CD8-positive, alpha-beta memory T cell (primary cell): Measurements from ENCODE around the gene PSMA7. TPM values are rescaled to one million over a fixed set of nuclear protein-coding genes. Genes with fewer than 3 reads are reported as not detected.

ENCODE experiments used
- CTCF ChIA-PET: fragments of 350-600 bp; sonication (Branson Sonifier 250); formaldehyde crosslinking; loops from one replicate; lab custom pipeline; 2021; ENCODE audit warnings: antibody characterized with exemption; lab: Charles Lee
- POLR2A ChIA-PET: fragments of 350-600 bp; sonication (Branson Sonifier 250); formaldehyde crosslinking; loops from one replicate; lab custom pipeline; 2021; ENCODE audit warnings: antibody characterized with exemption; lab: Charles Lee
- DNase-seq, 5 donors: peaks; one replicate each; pipeline versions ENCODE4 v3.0.0 to v3.0.0-alpha.2; 2020 to 2022; ENCODE audit warnings: mixed read lengths in 1 of 5
- H3K27ac ChIP-seq: one replicate; pipeline ENCODE4 v1.7.0; 2013; ENCODE audit warnings: low read depth, mild to moderate bottlenecking, low read length, moderate library complexity
- H3K27me3 ChIP-seq: 2 replicates; pipeline ENCODE4 v1.7.0; 2013; ENCODE audit warnings: low read length, mild to moderate bottlenecking; ENCODE audit not compliant: insufficient read depth, poor library complexity, severe bottlenecking
- H3K36me3 ChIP-seq: 2 replicates; pipeline ENCODE4 v1.7.0; 2013; ENCODE audit warnings: mild to moderate bottlenecking, low read length, moderate library complexity; ENCODE audit not compliant: insufficient read depth
- H3K4me1 ChIP-seq: 2 replicates; pipeline ENCODE4 v1.7.0; 2013; ENCODE audit warnings: mild to moderate bottlenecking, low read length, moderate library complexity; ENCODE audit not compliant: insufficient read depth
- H3K4me3 ChIP-seq: 2 replicates; pipeline ENCODE4 v1.7.0; 2013; ENCODE audit warnings: mild to moderate bottlenecking, low read length
- H3K9me3 ChIP-seq: 2 replicates; pipeline ENCODE4 v1.7.0; 2013; ENCODE audit warnings: mild to moderate bottlenecking, low read length
- H3K27ac Mint-ChIP-seq, 8 donors: one replicate each; pipeline ENCODE4 v1.8.0; 2020 to 2021; ENCODE audit warnings: mixed read lengths in 8 of 8, mild to moderate bottlenecking in 6 of 8, inconsistent platforms in 3 of 8, moderate library complexity in 3 of 8
- H3K27me3 Mint-ChIP-seq, 2 donors: one replicate each; pipeline ENCODE4 v1.8.0; 2020 to 2021; ENCODE audit warnings: mixed read lengths in 2 of 2, mild to moderate bottlenecking in 1 of 2, moderate library complexity in 1 of 2
- H3K36me3 Mint-ChIP-seq, 3 donors: one replicate each; pipeline ENCODE4 v1.8.0; 2020 to 2021; ENCODE audit warnings: mixed read lengths in 3 of 3, inconsistent platforms in 1 of 3, mild to moderate bottlenecking in 1 of 3
- H3K4me1 Mint-ChIP-seq, 3 donors: one replicate each; pipeline ENCODE4 v1.8.0; 2020 to 2021; ENCODE audit warnings: mixed read lengths in 3 of 3, inconsistent platforms in 1 of 3, mild to moderate bottlenecking in 1 of 3
- H3K4me3 Mint-ChIP-seq, 7 donors: one replicate each; pipeline ENCODE4 v1.8.0; 2020 to 2021; ENCODE audit warnings: mixed read lengths in 7 of 7, mild to moderate bottlenecking in 6 of 7, moderate library complexity in 4 of 7, inconsistent platforms in 2 of 7
- H3K9me3 Mint-ChIP-seq, 5 donors: one replicate each; pipeline ENCODE4 v1.8.0; 2020 to 2022; ENCODE audit warnings: mixed read lengths in 5 of 5, mild to moderate bottlenecking in 3 of 5, moderate library complexity in 2 of 5, inconsistent platforms in 1 of 5
- polyA plus RNA-seq: library from polyadenylated mRNA; unstranded; fragments of 300-500 nt; fragmentation: Illumina TruSeq; gene quantifications from one replicate; pipeline ENCODE4 v1.2.3, GENCODE V29; 2021
- total RNA-seq, 2 experiments: library from RNA; stranded (reverse); gene quantifications; one replicate each; pipeline ENCODE4 v1.2.3, GENCODE V29; 2021

PSMA7 gene
- total and polyA plus RNA-seq, 3 experiments from 2014 or later = 447 to 464 (median 459) TPM

- ChIA-PET CTCF (interaction anchor here (1.0 to 1.6 kb wide), 3 partner anchors 19 to 131 kb away, joined by 3 to 6 read pairs (median 6); partner anchors contain the start of gene LSM14B), POLR2A (interaction anchor here (0.6 to 3.0 kb wide), 3 partner anchors 20 to 76 kb away, joined by 5 to 21 read pairs (median 21); partner anchors contain the start of genes LSM14B and TAF4)
- Histone ChIP-seq H3K4me1 (peaks cover 29% of the 10 kb centered on the region), H3K27me3 (no peaks in the 10 kb centered on the region), H3K9me3 (no peaks in the 10 kb centered on the region), H3K4me3 (peak overlapping the region; percentile 17), H3K27ac (peak overlapping the region; percentile 72), H3K36me3 (peaks cover 35% of the 10 kb centered on the region)
- H3K27me3 Mint-ChIP-seq = peaks cover 0 to 2% of the 10 kb centered on the region in 2 donors
- H3K27ac Mint-ChIP-seq = peak overlapping the region; percentile 91 to 99 (median 96)
- no peaks in the 10 kb centered on the region for H3K9me3 Mint-ChIP-seq
- DNase-seq = no peak
- peak overlapping the region; percentile 89 to 98 (median 92) for H3K4me3 Mint-ChIP-seq
- H3K4me1 Mint-ChIP-seq = peaks cover 46 to 68% (median 53%) of the 10 kb centered on the region in 3 donors
- H3K36me3 Mint-ChIP-seq = peaks cover 7 to 54% (median 9%) of the 10 kb centered on the region in 3 donors
Observed at GRCh38 chr20:62142252-62143080, 728 bp downstream of the PSMA7 start.

- CTCF ChIA-PET = interaction anchor here (0.7 to 1.6 kb wide), 4 partner anchors 18 to 130 kb away, joined by 3 to 6 read pairs (median 4); partner anchors contain the start of gene LSM14B
- peak overlapping the region; percentile 89 to 98 (median 92) for H3K4me3 Mint-ChIP-seq
- peak overlapping the region; percentile 91 to 99 (median 96) for H3K27ac Mint-ChIP-seq
- H3K36me3 Mint-ChIP-seq = peaks cover 7 to 62% (median 11%) of the 10 kb centered on the region in 3 donors
- H3K36me3 ChIP-seq = peaks cover 40% of the 10 kb centered on the region
- H3K27ac ChIP-seq = peak overlapping the region; percentile 72
- peaks cover 47 to 65% (median 58%) of the 10 kb centered on the region in 3 donors for H3K4me1 Mint-ChIP-seq
- peaks cover 29% of the 10 kb centered on the region for H3K4me1 ChIP-seq
- POLR2A ChIA-PET = interaction anchor here (2.4 to 3.0 kb wide), 2 partner anchors 19 to 75 kb away, joined by 21 read pairs; partner anchors contain the start of genes LSM14B and TAF4
- H3K4me3 ChIP-seq = peak overlapping the region; percentile 17
- no peaks in the 10 kb centered on the region for H3K9me3 Mint-ChIP-seq
- no peaks in the 10 kb centered on the region for H3K9me3 ChIP-seq
- H3K27me3 ChIP-seq = no peaks in the 10 kb centered on the region
- H3K27me3 Mint-ChIP-seq = peaks cover 0 to 2% of the 10 kb centered on the region in 2 donors
- peak; percentile 36 to 74 (median 53) for DNase-seq
Observed at GRCh38 chr20:62141397-62142251, 1.6 kb downstream of the PSMA7 start.

- H3K36me3 Mint-ChIP-seq = peaks cover 7 to 68% (median 11%) of the 10 kb centered on the region in 3 donors
- H3K27me3 ChIP-seq = no peaks in the 10 kb centered on the region
Observed at GRCh38 chr20:62141043-62141396, 2.2 kb downstream of the PSMA7 start.

GRCh38 chr20:62139636-62140035 is 3.6 kb downstream of the PSMA7 start:
- peaks cover 59% of the 10 kb centered on the region for H3K36me3 ChIP-seq
- no peaks in the 10 kb centered on the region for H3K9me3 Mint-ChIP-seq
- H3K27ac Mint-ChIP-seq = peak overlapping the region in 6 of 8 donors; percentile 50 to 99 (median 64)
- H3K36me3 Mint-ChIP-seq = peaks cover 7 to 77% (median 11%) of the 10 kb centered on the region in 3 donors
- peak overlapping the region in 1 of 7 donors; percentile 98 for H3K4me3 Mint-ChIP-seq
- no peaks in the 10 kb centered on the region for H3K9me3 ChIP-seq
- H3K4me3 ChIP-seq = no peak overlapping the region
- no peak overlapping the region for H3K27ac ChIP-seq
- H3K4me1 Mint-ChIP-seq = peaks cover 37 to 52% (median 48%) of the 10 kb centered on the region in 3 donors
- ChIA-PET POLR2A (no interaction called here), CTCF (interaction anchor here (7.0 kb wide), 1 partner anchor 129 kb away, joined by 60 read pairs; no protein-coding TSS in a partner anchor)
- peaks cover 23% of the 10 kb centered on the region for H3K4me1 ChIP-seq
- H3K27me3 ChIP-seq = no peaks in the 10 kb centered on the region
- no peaks in the 10 kb centered on the region for H3K27me3 Mint-ChIP-seq
- no peak for DNase-seq

More at GRCh38 chr20:62141043-62141396, 2.2 kb downstream of the PSMA7 start:
- peak overlapping the region; percentile 91 to 99 (median 96) for H3K27ac Mint-ChIP-seq
- POLR2A ChIA-PET = interaction anchor here (3.0 kb wide), 1 partner anchor 74 kb away, joined by 21 read pairs; the partner anchor contains the start of gene TAF4
- CTCF ChIA-PET = interaction anchor here (0.7 to 1.6 kb wide), 4 partner anchors 18 to 130 kb away, joined by 3 to 6 read pairs (median 4); partner anchors contain the start of gene LSM14B
- H3K9me3 ChIP-seq = no peaks in the 10 kb centered on the region
- peaks cover 0 to 2% of the 10 kb centered on the region in 2 donors for H3K27me3 Mint-ChIP-seq
- peak overlapping the region; percentile 38 for H3K27ac ChIP-seq
- no peak overlapping the region for H3K4me3 ChIP-seq
- H3K9me3 Mint-ChIP-seq = no peaks in the 10 kb centered on the region
- peaks cover 47 to 66% (median 62%) of the 10 kb centered on the region in 3 donors for H3K4me1 Mint-ChIP-seq
- peaks cover 46% of the 10 kb centered on the region for H3K36me3 ChIP-seq
- DNase-seq = no peak
- H3K4me3 Mint-ChIP-seq = peak overlapping the region; percentile 89 to 98 (median 92)
- H3K4me1 ChIP-seq = peaks cover 29% of the 10 kb centered on the region

- Histone ChIP-seq H3K9me3 (no peaks in the 10 kb centered on the region), H3K27ac (no peak overlapping the region), H3K27me3 (no peaks in the 10 kb centered on the region), H3K36me3 (peaks cover 63% of the 10 kb centered on the region), H3K4me1 (peaks cover 20% of the 10 kb centered on the region), H3K4me3 (no peak overlapping the region)
- POLR2A ChIA-PET = no interaction called here
- Mint-ChIP-seq H3K9me3 (no peaks in the 10 kb centered on the region), H3K4me1 (peaks cover 35 to 51% (median 45%) of the 10 kb centered on the region in 3 donors), H3K27ac (peak overlapping the region in 7 of 8 donors; percentile 12 to 99 (median 74)), H3K36me3 (peaks cover 7 to 84% (median 14%) of the 10 kb centered on the region in 3 donors), H3K4me3 (no peak overlapping the region), H3K27me3 (no peaks in the 10 kb centered on the region)
- CTCF ChIA-PET = interaction anchor here (1.5 to 7.0 kb wide), 2 partner anchors 15 to 129 kb away, joined by 4 to 60 read pairs; no protein-coding TSS in a partner anchor
- no peak for DNase-seq
Observed at GRCh38 chr20:62138912-62139311, 4.3 kb downstream of the PSMA7 start.

- H3K27ac Mint-ChIP-seq = peak overlapping the region in 7 of 8 donors; percentile 33 to 93 (median 84)
- Histone ChIP-seq H3K36me3 (peaks cover 68% of the 10 kb centered on the region), H3K27me3 (no peaks in the 10 kb centered on the region), H3K4me1 (peaks cover 20% of the 10 kb centered on the region), H3K27ac (no peak overlapping the region), H3K4me3 (no peak overlapping the region), H3K9me3 (no peaks in the 10 kb centered on the region)
- no peak for DNase-seq
- peaks cover 7 to 91% (median 14%) of the 10 kb centered on the region in 3 donors for H3K36me3 Mint-ChIP-seq
- CTCF ChIA-PET = interaction anchor here (0.9 to 7.0 kb wide), 6 partner anchors 14 to 244 kb away, joined by 3 to 60 read pairs (median 4); no protein-coding TSS in a partner anchor
- H3K27me3 Mint-ChIP-seq = no peaks in the 10 kb centered on the region
- H3K4me1 Mint-ChIP-seq = peaks cover 35 to 55% (median 45%) of the 10 kb centered on the region in 3 donors
- H3K4me3 Mint-ChIP-seq = peak overlapping the region in 1 of 7 donors; percentile 39
- H3K9me3 Mint-ChIP-seq = no peaks in the 10 kb centered on the region
- POLR2A ChIA-PET = no interaction called here
Observed at GRCh38 chr20:62138204-62138543, 5.0 kb downstream of the PSMA7 start.
